Right lobe of liver (tissue), 6 donors: ENCODE results near the gene MYOM1. TPM values are rescaled to one million over a fixed set of nuclear protein-coding genes. Genes with fewer than 3 reads are reported as not detected.

Experiments
- ATAC-seq, 4 donors: fragments of 200-7000 bp; cut with Tn5 transposase; one replicate each; pipeline ENCODE4 v1.9.1; 2020; ENCODE audit warnings: mild to moderate bottlenecking in 4 of 4, moderate library complexity in 4 of 4
- DNase-seq, 3 donors: peaks; one replicate each; pipeline ENCODE4 v3.0.0-alpha.2; 2020
- H3K27ac ChIP-seq, 3 donors: fragments of 200-600 bp; one replicate each; pipeline ENCODE4 v1.8.0; 2022
- H3K27me3 ChIP-seq, 2 donors: fragments of 200-600 bp; one replicate each; pipeline ENCODE4 v1.8.0; 2022
- H3K36me3 ChIP-seq, 4 donors: fragments of 200-600 bp; sonication (generic) in 1 of 4; one replicate each; pipeline versions ENCODE4 v1.5.1 to v1.8.0; 2017 to 2022; ENCODE audit warnings: control low read depth in 1 of 4
- H3K4me1 ChIP-seq, 4 donors: fragments of 200-600 bp; sonication (generic) in 1 of 4; one replicate each; pipeline versions ENCODE4 v1.5.1 to v1.8.0; 2017 to 2022; ENCODE audit warnings: control low read depth in 1 of 4
- H3K4me3 ChIP-seq, 3 donors: fragments of 200-600 bp; one replicate each; pipeline ENCODE4 v1.8.0; 2022
- H3K9me3 ChIP-seq, 4 donors: fragments of 200-600 bp; sonication (generic) in 1 of 4; one replicate each; pipeline versions ENCODE4 v1.5.1 to v1.8.0; 2017 to 2022; ENCODE audit warnings: control low read depth in 1 of 4
- POLR2A ChIP-seq: fragments of 450-650 bp; IDR thresholded peaks from one replicate; pipeline ENCODE4 v1.6.1; 2017; ENCODE audit warnings: antibody characterized with exemption, mild to moderate bottlenecking
- WGBS: methylation state at CpG from one replicate; pipeline ENCODE4 v1.1.6; 2018; ENCODE audit warnings: low coverage, low lambda C conversion rate; ENCODE audit not compliant: insufficient coverage; ENCODE audit errors: missing lambda C conversion rate; 5-methylcytosine and 5-hydroxymethylcytosine counted together
- intact Hi-C, 2 donors: fragments of 100-400 bp; cut with DNase I; formaldehyde crosslinking; loops; one replicate each; pipeline versions ENCODE4 v1.11.2 to v1.14.1; 2022
- total RNA-seq, 6 experiments: library from RNA; depleted of rRNA in 2 of 6; stranded (reverse); fragments of >200 nt in 2 of 6; fragmentation: NEBNext Ultra II Directional in 3 of 6; extraction: Animal tissue kit (Norgen Biotek cat#: 25700) in 3 of 6; gene quantifications; one replicate each; pipeline versions ENCODE4 v1.1.0 to v1.2.4, GENCODE V29; 2016 to 2023
- TF ChIP-seq, protein P1 (sequence below), 4 donors: fragments of 200-600 bp in 3 of 4; fragments of 450-650 bp in 1 of 4; IDR thresholded peaks; one replicate each; pipeline versions ENCODE4 v1.5.1 to v1.8.0; 2016 to 2022; ENCODE audit warnings: antibody characterized with exemption in 4 of 4, mild to moderate bottlenecking in 2 of 4
- donor health status: DM: no; HTN: yes; CAD: no.
- donor health status: DM: no; HTN: no; CAD: no.
- donor health status: DM: no; HTN: no; CAD: no.
- donor health status: DM: no; HTN: yes; CAD: no.
- donor health status: DM: no; HTN: yes; CAD: no.

The MYOM1 gene
- total RNA-seq, 6 experiments from 2014 or later, result 3.1 to 64.5 (median 19.1) TPM

DNA sequence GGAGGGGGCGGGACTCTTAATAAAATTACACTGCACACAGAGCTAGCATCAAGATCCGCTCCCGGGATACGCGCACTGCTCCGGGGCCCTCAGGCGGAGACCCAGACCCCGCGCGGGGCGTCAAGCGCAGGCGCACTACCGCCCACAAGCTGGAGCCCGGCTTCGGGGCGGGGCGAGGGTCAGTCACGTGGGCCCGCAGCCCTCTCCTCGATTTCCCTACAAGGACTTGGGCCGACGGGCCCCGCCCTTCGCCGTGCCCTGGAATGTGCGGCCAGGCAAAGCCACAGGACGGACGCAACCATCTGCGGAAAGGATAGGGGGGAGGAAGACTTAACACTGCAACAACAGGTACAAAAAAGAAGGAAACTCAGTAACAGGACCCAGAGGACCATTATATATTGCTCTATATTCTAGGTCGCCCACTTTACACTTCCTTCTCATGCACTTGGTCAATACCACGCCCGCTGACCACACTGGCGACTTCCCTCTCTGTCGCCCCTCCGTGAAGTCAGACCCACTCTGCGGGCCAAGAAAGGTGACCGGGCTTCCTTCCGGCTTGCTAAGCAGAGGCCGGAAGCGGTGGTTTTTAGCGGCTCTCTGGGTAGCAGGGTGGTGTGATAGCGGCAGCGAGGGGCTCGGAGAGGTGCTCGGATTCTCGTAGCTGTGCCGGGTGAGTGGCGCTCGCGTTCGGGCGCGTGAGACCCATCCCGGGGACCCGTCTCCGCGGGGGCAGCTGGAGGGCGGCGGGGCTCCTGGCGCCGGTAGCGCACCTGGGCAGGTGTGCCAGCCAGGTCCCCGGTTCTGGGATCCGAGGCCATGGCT, 27.7 kb upstream of the MYOM1 start, which contains the start of gene MYL12A:
TSS of gene MYL12A (plus strand) at position 562 of the 822 bp plus-strand sequence. CDS start 5,447 bp downstream, outside the sequence.
- no peaks in the 10 kb centered on the region for H3K27me3 ChIP-seq
- TF ChIP-seq, protein P1, sequence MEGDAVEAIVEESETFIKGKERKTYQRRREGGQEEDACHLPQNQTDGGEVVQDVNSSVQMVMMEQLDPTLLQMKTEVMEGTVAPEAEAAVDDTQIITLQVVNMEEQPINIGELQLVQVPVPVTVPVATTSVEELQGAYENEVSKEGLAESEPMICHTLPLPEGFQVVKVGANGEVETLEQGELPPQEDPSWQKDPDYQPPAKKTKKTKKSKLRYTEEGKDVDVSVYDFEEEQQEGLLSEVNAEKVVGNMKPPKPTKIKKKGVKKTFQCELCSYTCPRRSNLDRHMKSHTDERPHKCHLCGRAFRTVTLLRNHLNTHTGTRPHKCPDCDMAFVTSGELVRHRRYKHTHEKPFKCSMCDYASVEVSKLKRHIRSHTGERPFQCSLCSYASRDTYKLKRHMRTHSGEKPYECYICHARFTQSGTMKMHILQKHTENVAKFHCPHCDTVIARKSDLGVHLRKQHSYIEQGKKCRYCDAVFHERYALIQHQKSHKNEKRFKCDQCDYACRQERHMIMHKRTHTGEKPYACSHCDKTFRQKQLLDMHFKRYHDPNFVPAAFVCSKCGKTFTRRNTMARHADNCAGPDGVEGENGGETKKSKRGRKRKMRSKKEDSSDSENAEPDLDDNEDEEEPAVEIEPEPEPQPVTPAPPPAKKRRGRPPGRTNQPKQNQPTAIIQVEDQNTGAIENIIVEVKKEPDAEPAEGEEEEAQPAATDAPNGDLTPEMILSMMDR (IDR thresholded peaks at IDR 0.05), result no peak
- peak; percentile 96 for TF ChIP-seq POLR2A
- H3K27ac ChIP-seq, result peak within 1 kb of the TSS; percentile 99 to 100 (median 99)
- intact Hi-C loops, result loop anchor here in 1 of 2 donors (10.0 kb wide), 1 partner anchor 313 kb away; no protein-coding TSS in a partner anchor
- no peaks in the 10 kb centered on the region for H3K9me3 ChIP-seq
- H3K4me3 ChIP-seq, result peak within 1 kb of the TSS; percentile 87 to 95 (median 89)
- ATAC-seq (peak; percentile 76 to 87 (median 84)), DNase-seq (peak; percentile 99)
- no peaks in the 10 kb centered on the region for H3K36me3 ChIP-seq
- under 1% methylated on average over 28 of the region's 65 CpGs for WGBS
- H3K4me1 ChIP-seq, result peaks cover 0 to 39% (median 6%) of the 10 kb centered on the region in 4 donors

DNA sequence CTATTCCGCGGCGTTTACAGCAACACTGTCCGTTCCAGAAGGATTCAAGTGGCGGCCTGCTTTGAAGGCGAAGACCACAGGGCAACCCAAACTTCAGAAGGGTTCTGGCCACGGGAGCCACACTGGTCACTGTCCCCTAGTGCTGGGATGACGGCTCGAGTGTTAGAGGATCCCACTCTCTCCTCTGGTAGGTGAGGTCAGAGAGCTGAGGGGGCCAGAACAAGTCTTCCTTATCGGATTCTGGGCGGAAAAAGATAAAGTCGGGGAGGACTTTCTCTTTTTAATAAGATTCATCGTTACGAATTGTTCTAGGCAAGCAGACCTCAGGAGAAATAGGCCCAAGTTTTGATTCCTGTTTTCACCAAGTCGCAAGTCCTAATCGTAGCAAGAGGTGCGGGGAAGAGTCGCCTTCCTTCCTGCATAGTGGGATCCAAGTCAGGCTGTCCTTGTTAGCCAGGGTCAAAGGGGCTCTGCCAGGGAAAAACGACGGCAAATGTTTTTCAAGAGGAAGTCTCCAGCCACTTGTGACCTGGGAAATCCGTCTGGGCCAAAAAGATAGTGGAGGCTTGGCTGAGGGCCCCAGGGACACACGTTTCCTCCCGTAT, 27.0 kb upstream of the MYOM1 start:
- DNase-seq (peak in 2 of 3 donors; percentile 50 to 63), ATAC-seq (peak; percentile 18 to 52 (median 26))
- Histone ChIP-seq H3K9me3 (no peaks in the 10 kb centered on the region), H3K4me3 (peak overlapping the region; percentile 87 to 95 (median 89)), H3K4me1 (peaks cover 0 to 32% (median 3%) of the 10 kb centered on the region in 4 donors), H3K27me3 (no peaks in the 10 kb centered on the region), H3K36me3 (no peaks in the 10 kb centered on the region), H3K27ac (peak overlapping the region; percentile 99 to 100 (median 99))
- WGBS, result 1% methylated on average over 15 of the region's 23 CpGs
- TF ChIP-seq, protein P1 (IDR thresholded peaks at IDR 0.05), result no peak
- TF ChIP-seq POLR2A, result no peak
- intact Hi-C loops, result loop anchor here in 1 of 2 donors (10.0 kb wide), 1 partner anchor 312 kb away; no protein-coding TSS in a partner anchor

DNA sequence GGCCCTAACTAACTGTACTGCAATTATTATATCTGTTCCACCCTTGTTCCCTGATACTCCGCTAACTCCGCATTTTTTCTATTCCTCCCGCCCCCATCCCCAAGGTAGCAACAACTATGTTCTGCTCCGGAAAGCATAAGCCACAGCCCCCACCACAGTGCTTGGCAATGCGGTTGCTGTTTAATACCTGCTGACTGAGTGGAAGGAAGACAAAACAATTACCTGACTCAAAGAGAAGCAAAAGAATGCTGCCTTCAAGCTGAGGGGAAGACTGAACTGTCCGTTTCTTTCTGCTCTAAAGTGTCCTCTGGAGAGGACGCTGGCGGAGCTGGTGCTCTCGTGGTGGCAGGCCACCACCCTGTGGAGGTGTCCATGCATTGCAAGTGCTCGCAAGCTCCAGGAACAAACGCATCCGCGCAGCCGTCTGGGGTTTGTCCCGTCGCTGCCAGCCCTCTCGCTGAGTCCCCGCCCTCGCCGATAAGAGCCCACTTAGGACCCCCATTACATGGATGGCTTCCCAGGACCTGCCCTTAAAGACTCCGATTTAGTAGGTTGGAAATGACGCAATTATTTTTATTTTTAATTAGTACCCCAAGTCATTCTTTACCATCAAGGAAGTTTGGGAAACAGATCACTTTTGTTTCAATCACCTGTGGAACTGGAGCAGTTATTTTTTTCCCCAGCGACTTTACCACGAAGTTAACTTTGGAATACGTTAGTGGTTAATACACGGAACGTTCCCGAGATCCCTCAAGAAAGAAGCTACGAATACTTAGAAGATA, 26.3 kb upstream of the MYOM1 start:
- peak overlapping the region; percentile 87 to 95 (median 89) for H3K4me3 ChIP-seq
- WGBS, result under 1% methylated on average over 18 of the region's 29 CpGs
- peak; percentile 71 to 83 (median 74) for ATAC-seq

More for the DNA sequence above, 26.3 kb upstream of the MYOM1 start:
- Histone ChIP-seq H3K36me3 (no peaks in the 10 kb centered on the region), H3K4me1 (peaks cover 0 to 25% (median 0%) of the 10 kb centered on the region in 4 donors), H3K27me3 (no peaks in the 10 kb centered on the region), H3K9me3 (no peaks in the 10 kb centered on the region), H3K27ac (peak overlapping the region; percentile 99 to 100 (median 99))
- peak; percentile 92 to 95 (median 93) for DNase-seq
- intact Hi-C loops, result loop anchor here in 1 of 2 donors (10.0 kb wide), 1 partner anchor 311 kb away; no protein-coding TSS in a partner anchor
- TF ChIP-seq, protein P1 (IDR thresholded peaks at IDR 0.05), result peak; percentile 94 to 97 (median 94)
- TF ChIP-seq POLR2A, result peak; percentile 68
